CD4-positive, alpha-beta T cell (primary cell): Measurements from ENCODE around the gene PNLIPRP2. TPM values are rescaled to one million over a fixed set of nuclear protein-coding genes. Genes with fewer than 3 reads are reported as not detected.

ENCODE experiments used
- ATAC-seq: fragments of 200-7000 bp; cut with Tn5 transposase; one replicate; pipeline ENCODE4 v1.10.0; 2022; ENCODE audit warnings: mild to moderate bottlenecking; ENCODE audit not compliant: poor library complexity
- CTCF ChIA-PET: fragments of 350-600 bp; sonication (Branson Sonifier 250); formaldehyde crosslinking; loops from one replicate; lab custom pipeline; 2021; ENCODE audit warnings: antibody characterized with exemption, inconsistent platforms; lab: Charles Lee
- POLR2A ChIA-PET: fragments of 350-600 bp; sonication (Branson Sonifier 250); formaldehyde crosslinking; loops from one replicate; lab custom pipeline; 2021; ENCODE audit warnings: antibody characterized with exemption, inconsistent platforms; lab: Charles Lee
- DNase-seq, 14 experiments: peaks; one replicate each; pipeline ENCODE4 v3.0.0-alpha.2; 2013 to 2020; ENCODE audit warnings: mixed read lengths in 2 of 14
- H3K27ac ChIP-seq, 2 donors: one replicate each; pipeline versions ENCODE4 v1.5.1 to v1.7.0; 2013; ENCODE audit warnings: low read length in 2 of 2, low read depth in 1 of 2, mild to moderate bottlenecking in 1 of 2
- H3K27me3 ChIP-seq, 2 experiments: 1 replicate in 1 of 2; 2 replicates in 1 of 2; pipeline versions ENCODE4 v1.6.1 to v1.7.0; 2013; ENCODE audit warnings: low read length in 2 of 2, control low read depth in 1 of 2, mild to moderate bottlenecking in 1 of 2, moderate library complexity in 1 of 2; ENCODE audit not compliant: insufficient read depth in 2 of 2, control insufficient read depth in 1 of 2
- H3K36me3 ChIP-seq: one replicate; pipeline ENCODE4 v1.6.1; 2013; ENCODE audit warnings: low read length, control low read depth; ENCODE audit not compliant: insufficient read depth
- H3K4me1 ChIP-seq: one replicate; pipeline ENCODE4 v1.6.1; 2013; ENCODE audit warnings: low read length, control low read depth; ENCODE audit not compliant: insufficient read depth
- H3K4me3 ChIP-seq: one replicate; pipeline ENCODE4 v1.5.1; 2013; ENCODE audit warnings: mild to moderate bottlenecking, low read length, moderate library complexity
- H3K9me3 ChIP-seq, 2 experiments: 1 replicate in 1 of 2; 2 replicates in 1 of 2; pipeline versions ENCODE4 v1.6.1 to v1.7.0; 2013; ENCODE audit warnings: low read length in 2 of 2, mild to moderate bottlenecking in 2 of 2, control low read depth in 1 of 2, moderate library complexity in 1 of 2; ENCODE audit not compliant: control insufficient read depth in 1 of 2, insufficient read depth in 1 of 2
- H3K27ac Mint-ChIP-seq: one replicate; pipeline ENCODE4 v1.8.0; 2020; ENCODE audit warnings: mixed read lengths
- H3K27me3 Mint-ChIP-seq: one replicate; pipeline ENCODE4 v1.8.0; 2021; ENCODE audit warnings: mixed read lengths
- H3K36me3 Mint-ChIP-seq: one replicate; pipeline ENCODE4 v1.8.0; 2021; ENCODE audit warnings: low read depth, mixed read lengths
- H3K4me1 Mint-ChIP-seq: one replicate; pipeline ENCODE4 v1.8.0; 2021; ENCODE audit warnings: low read depth, mixed read lengths
- H3K4me3 Mint-ChIP-seq: one replicate; pipeline ENCODE4 v1.8.0; 2020; ENCODE audit warnings: mild to moderate bottlenecking, mixed read lengths
- H3K9me3 Mint-ChIP-seq: one replicate; pipeline ENCODE4 v1.8.0; 2020; ENCODE audit warnings: mixed read lengths
- CTCF ChIP-seq: fragments of 200-600 bp; IDR thresholded peaks from one replicate; pipeline ENCODE4 v1.8.0; 2022; ENCODE audit warnings: antibody characterized with exemption, mild to moderate bottlenecking
- intact Hi-C, 2 experiments: fragments of 100-400 bp; cut with DNase I in 1 of 2; cut with micrococcal nuclease in 1 of 2; formaldehyde crosslinking; loops; one replicate each; pipeline versions ENCODE4 v1.15.1 to v1.9.0; 2023 to 2025; cut with DNase I, micrococcal nuclease
- total RNA-seq, 174 experiments: library from RNA in 2 of 174; stranded (reverse) in 2 of 174; gene quantifications; one replicate each; pipeline ENCODE4 v1.2.3 and lab custom pipeline; 2021 to 2026

Gene PNLIPRP2
- total RNA-seq, 2 experiments from 2014 or later, result not detected

GRCh38 chr10:116689744-116690143 is 69.0 kb downstream of the PNLIPRP2 start:
- Mint-ChIP-seq H3K27me3 (peaks cover 72% of the 10 kb centered on the region), H3K27ac (no peak overlapping the region), H3K36me3 (no peaks in the 10 kb centered on the region), H3K4me3 (no peak overlapping the region), H3K4me1 (no peaks in the 10 kb centered on the region), H3K9me3 (no peaks in the 10 kb centered on the region)
- DNase-seq, result no peak
- no peaks in the 10 kb centered on the region for H3K36me3 ChIP-seq
- no peak for TF ChIP-seq CTCF
- POLR2A ChIA-PET, result no interaction called here
- H3K27me3 ChIP-seq, result peaks cover 10 to 16% of the 10 kb centered on the region in 2 experiments
- CTCF ChIA-PET, result no interaction called here
- no peak overlapping the region for H3K27ac ChIP-seq
- intact Hi-C loops, result no loop called here
- no peaks in the 10 kb centered on the region for H3K9me3 ChIP-seq
- H3K4me1 ChIP-seq, result no peaks in the 10 kb centered on the region
- no peak for ATAC-seq
- H3K4me3 ChIP-seq, result no peak overlapping the region

GRCh38 chr10:116690356-116691322 is 69.9 kb downstream of the PNLIPRP2 start:
- H3K9me3 ChIP-seq, result no peaks in the 10 kb centered on the region
- POLR2A ChIA-PET, result no interaction called here
- intact Hi-C loops, result no loop called here
- no peak for TF ChIP-seq CTCF
- no peak overlapping the region for H3K4me3 ChIP-seq
- Mint-ChIP-seq H3K27ac (no peak overlapping the region), H3K4me3 (no peak overlapping the region), H3K36me3 (no peaks in the 10 kb centered on the region), H3K9me3 (no peaks in the 10 kb centered on the region), H3K27me3 (peaks cover 72% of the 10 kb centered on the region), H3K4me1 (no peaks in the 10 kb centered on the region)
- ATAC-seq (no peak), DNase-seq (no peak)
- H3K27me3 ChIP-seq, result peaks cover 10 to 16% of the 10 kb centered on the region in 2 experiments
- H3K36me3 ChIP-seq, result no peaks in the 10 kb centered on the region
- H3K4me1 ChIP-seq, result no peaks in the 10 kb centered on the region
- CTCF ChIA-PET, result no interaction called here
- no peak overlapping the region for H3K27ac ChIP-seq

- H3K9me3 Mint-ChIP-seq, result no peaks in the 10 kb centered on the region
Observed at GRCh38 chr10:116691635-116692034, 70.9 kb downstream of the PNLIPRP2 start.

More at GRCh38 chr10:116691635-116692034, 70.9 kb downstream of the PNLIPRP2 start:
- no peak for TF ChIP-seq CTCF
- H3K27ac Mint-ChIP-seq, result no peak overlapping the region
- H3K4me3 Mint-ChIP-seq, result no peak overlapping the region
- intact Hi-C loops, result no loop called here
- Histone ChIP-seq H3K9me3 (no peaks in the 10 kb centered on the region), H3K4me1 (no peaks in the 10 kb centered on the region), H3K36me3 (no peaks in the 10 kb centered on the region), H3K4me3 (no peak overlapping the region), H3K27me3 (peaks cover 10 to 16% of the 10 kb centered on the region in 2 experiments), H3K27ac (no peak overlapping the region)
- ATAC-seq (no peak), DNase-seq (no peak)
- peaks cover 69% of the 10 kb centered on the region for H3K27me3 Mint-ChIP-seq
- POLR2A ChIA-PET, result no interaction called here
- no peaks in the 10 kb centered on the region for H3K36me3 Mint-ChIP-seq
- H3K4me1 Mint-ChIP-seq, result no peaks in the 10 kb centered on the region
- CTCF ChIA-PET, result no interaction called here
